ENCODE data around the gene ADAD2.

Gene ADAD2

DNA sequence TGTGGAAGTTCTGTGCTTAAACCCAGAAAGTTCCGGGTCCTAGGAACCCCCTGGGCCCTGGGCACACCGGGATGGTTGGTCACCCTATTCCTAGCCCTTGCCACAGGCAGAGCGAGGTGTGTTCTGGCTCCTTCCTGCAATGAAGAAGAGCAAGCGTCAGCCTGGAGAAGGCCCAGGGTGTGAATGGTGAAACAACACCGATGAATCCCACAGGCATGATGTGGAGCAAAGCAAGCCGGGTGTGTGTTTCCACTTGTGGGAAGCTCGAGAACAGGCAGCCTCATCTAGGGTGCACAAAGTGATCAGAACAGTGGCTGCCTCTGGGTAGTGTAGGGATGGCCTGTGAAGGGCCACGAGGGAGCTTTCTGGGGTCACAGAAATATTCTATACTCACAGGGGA, 35.1 kb downstream of the ADAD2 start:
- DNase-seq: no peak

DNA sequence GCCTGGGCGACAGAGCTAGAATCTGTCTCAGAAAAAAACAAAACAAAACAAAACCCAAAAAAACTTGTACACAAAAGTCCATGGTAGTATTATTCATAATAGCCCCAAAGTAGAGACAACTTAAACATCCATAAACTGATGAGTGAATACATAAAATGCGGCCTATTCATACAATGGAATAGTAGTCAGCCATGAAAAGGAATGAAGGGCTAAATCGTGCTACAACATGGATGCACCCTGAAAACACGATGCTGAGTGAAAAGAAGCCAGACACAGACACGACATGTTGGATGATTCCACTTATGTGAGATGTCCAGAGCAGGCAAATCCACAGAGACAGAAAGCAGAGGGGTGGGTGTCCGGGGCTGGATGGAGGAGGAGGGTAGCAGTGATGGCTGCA, 36.6 kb downstream of the ADAD2 start:
- no peak for DNase-seq

DNA sequence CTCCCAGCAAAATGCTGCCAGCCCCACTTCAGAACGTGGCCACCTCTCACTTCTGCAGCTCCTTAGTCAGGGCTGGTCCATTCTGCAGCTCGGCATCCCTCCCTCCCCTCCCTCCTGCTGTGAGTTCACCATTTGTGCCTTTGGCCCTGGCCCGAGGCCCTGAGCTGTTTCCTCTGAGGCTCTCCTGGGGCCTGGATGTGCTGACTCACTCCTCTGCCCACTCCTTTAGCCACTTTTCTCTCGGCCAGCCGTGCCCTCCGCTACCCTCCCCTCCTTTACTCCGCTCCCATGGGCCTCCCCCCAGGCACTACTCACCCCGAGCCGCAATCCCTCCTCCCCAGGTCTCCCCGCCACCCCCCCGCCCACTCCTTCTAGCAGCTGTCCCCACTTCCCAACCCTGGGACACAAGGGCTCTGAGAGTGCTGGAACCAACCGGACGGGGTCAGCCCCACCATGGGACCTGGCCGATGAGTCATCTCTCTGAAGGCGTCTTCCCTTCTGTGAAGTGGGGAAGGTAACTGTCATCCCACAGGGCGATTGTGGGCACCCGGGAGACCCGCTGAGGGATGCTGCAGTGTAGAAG, 37.4 kb downstream of the ADAD2 start:
- no peak for DNase-seq

DNA sequence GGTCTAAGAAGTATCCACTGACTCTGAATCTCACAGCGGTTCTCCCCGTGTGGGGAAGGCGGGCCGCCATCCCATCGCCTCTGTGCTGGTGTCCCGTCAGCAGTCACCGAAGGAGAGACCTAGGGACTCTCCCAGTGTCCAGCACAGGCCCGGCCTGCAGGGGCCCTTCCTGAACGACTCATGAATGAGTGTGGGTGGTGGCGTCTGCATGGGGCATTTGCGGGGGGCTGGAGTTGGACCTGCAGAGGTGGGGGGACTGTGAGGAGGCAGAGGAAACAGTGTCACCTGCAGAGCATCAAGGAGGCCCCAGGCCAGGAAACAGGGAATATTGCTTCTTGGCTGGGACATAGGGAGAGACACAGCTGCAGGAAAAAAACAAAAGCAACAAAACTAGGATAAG, 38.5 kb downstream of the ADAD2 start:
- DNase-seq: no peak

DNA sequence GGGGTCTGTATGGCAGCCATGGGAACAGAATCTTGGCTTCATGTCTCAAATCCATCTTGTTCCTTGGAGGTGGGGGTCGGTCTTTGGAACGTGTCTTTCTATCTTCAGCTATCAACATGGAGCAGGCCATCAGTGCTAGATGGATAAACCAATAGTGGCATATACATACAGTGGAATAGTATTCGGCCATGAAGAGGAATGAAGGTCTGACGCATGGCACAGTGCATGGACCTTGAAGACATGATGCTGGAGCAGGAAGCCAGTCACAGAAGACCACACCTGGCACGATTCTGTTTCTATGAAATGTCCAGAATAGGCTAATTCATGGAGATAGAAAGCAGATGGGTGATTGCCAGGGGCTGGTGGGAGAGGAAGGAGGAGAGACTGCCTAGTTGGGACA, 41.1 kb downstream of the ADAD2 start:
- DNase-seq: no peak

DNA sequence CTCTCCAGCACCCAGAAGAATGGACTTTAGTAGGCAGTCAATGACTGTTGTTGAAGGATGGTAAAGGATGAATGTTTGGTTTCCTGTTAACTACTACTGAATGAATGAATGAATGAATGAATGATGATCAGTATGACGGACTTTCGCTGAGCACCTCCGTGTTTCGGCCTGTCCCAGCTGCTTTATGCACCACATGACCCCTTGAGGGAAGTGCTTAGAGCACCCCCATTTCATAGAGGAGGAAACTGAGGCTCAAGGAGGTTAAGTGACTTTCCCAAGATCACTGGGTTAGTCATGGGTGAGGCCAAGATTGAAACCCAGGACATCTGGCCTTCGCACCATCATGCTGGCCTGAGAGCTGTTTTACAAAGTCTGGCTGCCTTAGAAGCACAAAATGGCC, 42.0 kb downstream of the ADAD2 start:
- no peak for DNase-seq

DNA sequence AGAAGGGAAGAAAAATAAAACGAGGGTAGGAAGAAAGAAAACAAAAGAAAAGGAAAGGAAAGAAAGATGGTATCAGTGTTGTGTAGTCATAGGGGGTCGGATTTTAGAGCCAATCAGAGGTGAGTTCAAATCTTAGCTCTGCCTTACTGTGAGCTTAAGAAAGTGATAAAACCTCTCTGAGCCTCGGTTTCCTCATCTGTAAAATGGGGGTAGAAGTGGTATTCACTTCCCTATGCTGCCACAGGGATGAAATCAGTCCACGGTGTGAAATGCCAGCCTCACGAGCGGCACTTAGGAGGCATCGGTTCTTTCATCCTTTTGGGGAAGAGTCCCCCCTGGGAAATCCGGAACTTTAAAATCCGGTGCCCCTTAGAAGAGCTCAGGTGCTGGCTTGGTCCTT, 42.8 kb downstream of the ADAD2 start:
- no peak for DNase-seq

DNA sequence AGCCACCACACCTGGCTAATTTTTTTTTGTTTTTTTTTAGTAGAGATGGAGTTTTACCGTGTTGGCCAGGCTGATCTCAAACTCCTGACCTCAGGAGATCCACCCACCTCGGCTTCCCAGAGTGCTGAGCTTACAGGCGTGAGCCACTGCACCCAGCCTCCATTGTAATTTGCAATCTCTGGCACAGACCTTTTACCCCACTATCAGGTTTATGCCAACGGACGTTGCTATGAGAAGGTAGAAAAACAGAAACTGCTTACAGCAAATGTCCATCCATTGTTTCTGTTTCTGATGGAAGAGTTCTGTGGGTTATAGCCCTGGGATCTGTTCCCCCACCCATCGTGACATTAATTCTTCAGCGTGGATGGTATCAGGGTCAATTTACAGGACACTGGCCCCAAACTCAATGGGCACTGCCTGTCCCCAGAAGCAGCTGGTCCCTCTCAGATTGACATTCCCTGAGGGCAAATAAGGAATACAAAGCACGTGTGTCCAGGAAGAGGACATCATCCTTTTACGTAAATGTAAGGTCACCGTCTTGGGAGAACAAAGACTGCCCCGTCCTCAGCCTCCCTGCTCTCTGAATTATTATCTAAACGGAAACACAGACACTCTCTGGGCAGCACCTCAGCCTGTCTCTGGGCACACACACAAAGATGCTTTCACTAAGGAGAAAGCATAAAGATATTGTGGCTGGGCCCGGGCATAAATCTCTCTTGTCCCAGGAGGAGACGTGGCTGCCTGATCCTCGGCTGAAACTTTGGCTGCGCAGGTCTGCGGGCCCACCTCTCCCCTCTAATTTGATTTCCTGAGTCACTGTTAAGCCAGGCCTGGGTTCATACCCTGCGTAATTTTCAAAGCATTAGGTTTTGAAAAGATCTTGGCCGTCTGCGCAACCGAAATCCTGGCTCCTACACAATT, 43.6 kb downstream of the ADAD2 start:
- DNase-seq: no peak

DNA sequence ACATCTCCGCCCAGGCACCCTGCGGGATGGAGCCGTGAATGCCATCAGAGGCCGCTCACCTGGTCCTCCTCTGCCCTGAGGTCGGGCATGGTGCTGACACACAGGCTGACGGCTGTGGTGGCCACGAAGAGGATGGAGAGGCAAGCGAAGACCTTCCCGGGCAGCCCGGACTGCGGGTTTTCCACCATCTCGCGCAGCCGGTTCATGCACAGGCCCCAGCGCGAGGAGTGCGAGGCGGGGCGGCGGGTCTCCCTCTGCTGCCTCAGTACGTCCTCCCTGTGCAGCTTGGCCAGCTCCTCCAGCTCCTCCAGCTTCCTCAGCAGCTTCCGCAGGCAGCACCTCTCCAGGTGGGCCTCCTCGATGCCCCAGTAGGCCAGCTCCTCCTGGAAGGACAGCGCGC, 45.7 kb downstream of the ADAD2 start:
- DNase-seq: no peak

DNA sequence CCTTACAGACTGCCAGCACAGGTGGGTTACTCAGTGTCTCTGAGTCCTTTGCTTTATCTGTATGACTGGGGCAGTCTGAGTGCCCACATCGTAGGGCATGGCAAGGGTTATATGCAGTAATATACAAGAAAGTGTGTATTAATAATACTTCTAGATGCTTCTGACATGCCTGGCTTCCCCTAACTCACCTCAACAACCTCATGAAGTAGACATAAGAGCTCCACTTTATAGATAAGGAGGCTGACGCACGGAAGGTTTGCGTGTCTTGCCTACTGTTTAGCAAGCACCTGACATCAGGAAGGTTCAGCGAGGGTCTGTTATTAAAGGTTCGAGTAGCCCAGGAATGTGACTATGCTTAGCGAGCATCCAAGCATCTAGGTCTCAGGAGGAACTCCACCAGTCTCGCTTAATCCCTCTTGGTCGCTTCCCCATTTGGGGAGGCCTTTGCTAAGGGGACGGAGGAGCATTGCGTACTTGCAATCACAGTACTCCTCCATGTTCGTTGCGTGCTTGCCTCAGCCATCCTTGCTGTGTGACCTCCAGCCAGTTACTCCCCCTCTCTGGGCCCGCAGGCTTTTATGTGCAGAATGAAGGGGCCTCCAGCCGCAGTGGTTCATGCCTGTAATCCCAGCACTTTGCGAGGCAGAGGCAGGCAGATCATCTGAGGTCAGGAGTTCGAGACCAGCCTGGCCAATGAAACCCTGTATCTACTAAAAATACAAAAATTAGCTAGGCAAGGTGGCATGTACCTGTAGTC, 47.2 kb downstream of the ADAD2 start:
- no peak for DNase-seq

DNA sequence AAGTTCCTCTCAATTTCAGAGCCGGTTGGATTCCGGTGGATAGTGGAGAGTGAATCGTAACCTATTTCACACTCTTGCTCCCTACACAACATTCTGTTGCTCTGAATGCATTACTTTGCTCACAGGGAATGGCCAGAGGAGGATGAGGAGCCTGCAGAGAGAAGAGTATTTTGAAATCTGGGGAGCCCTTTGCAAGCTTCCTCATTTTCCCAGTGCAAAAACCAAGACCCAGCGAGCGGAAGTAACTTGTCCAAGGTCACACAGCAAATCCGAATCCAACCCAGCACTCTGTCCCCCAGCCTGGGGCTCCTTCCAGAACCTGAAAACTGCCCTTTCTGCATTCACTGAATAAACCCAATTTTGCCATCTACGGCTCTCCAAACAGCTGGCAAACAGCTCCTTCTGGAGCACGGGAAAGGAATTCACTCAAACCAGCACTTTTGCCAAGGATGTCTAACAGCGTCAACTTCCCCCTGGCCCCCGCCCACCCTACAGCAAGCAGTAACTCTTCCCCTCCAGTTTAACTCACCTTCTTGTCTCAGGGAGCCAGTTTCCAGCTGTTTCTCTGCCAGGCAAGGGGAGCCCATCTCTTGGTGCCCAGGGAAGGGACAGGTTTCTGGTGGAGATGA, 48.3 kb downstream of the ADAD2 start:
- no peak for DNase-seq

DNA sequence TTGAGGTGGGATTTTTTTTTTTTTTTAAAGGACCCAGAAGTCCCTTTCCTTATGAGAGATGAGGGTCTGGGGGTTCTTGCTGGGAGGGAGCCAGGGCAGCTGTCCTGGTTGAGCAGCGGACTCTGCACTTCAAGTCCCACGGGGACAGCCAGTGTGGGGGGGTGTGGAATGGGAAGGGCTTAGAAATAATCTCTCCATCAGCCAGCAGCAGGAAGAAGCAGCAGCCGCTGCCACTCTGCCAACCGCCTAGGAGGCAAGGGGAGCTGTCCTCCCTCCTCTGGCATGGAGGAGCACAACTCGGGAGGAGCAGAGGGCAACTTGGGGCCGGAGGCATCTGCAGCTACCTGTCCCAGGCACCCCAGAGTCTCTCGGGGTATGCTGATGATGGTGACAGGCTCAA, 49.0 kb downstream of the ADAD2 start, which contains the start of gene KCNG4:
Gene KCNG4, minus strand, starts transcription at position 104 of the 400 bp plus-strand sequence. CDS start 2,527 bp downstream, outside the sequence.
- DNase-seq: no peak

DNA sequence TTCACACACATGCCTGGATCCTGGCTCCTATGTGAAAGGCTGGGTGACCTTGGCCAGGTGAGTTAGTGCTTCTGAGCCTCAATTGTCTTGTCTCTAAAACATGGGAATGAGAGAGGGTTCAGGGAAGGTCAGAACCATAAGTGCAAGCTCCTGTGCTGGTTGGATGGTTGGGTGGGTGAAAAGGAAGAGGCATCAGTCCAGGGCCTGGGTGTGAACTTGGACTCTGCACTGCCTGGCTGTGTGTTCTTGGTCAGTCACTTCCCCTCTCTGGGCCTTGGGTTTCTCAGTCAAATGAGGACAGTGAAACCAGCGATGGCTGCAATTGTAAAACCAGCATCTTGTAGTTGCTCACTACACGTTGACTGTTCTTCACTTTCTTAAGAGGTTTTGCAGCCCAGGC, 49.5 kb downstream of the ADAD2 start:
- DNase-seq: no peak

DNA sequence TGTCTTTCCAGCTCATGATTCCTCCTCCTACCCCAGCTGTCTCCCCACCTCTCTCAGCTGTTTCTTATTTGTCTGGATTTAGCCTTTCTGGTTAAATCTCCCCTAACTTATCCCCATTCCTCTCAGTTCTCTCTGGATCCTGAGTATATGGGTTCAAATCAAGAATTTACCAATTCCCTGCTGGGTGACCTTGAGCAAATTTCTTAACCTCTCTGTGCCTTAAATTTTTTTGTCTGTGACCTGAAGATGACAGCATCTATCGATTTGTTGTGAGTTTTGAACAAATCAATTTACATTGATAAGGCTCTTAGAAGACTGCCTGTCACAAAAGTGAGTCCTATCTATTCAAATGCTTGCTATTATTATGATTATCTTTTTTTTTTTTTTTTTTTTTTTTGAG, 50.8 kb downstream of the ADAD2 start:
- no peak for DNase-seq

DNA sequence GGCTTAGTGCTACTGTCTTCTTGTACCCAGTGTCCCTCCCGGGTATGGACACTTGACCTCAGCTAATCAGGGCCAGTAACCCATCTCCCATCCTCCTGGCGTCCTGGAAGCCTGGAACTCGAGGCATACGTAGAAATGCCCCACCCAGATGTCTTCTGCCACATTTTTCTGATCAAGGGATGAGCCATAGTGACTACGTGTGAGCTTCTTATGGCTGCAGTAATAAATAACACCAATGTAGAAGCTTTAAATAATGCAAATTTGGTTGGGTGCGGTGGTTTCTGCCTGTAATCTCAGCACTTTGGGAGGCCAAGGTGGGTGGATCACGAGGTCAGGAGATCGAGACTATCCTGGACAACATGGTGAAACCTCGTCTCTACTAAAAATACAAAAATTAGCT, 51.9 kb downstream of the ADAD2 start:
- DNase-seq: no peak

DNA sequence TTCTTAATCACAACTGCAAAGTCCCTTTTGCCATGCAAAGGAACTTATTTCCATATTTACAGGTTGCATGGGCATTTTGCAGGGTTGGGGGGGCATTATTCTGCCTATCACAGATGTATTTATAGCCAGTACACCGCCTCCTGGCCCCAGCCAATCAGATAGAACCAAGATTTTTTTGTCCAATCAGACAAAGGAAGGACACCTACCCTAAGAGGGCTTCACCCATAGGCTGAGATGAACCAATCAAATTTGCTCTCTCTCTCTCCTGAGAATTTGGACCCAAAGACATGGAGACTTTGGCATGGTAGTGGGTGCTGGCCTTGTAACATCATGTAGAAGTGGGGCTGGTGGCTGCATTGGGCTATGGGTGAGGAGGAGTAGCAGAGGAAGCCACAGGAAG, 52.8 kb downstream of the ADAD2 start:
- DNase-seq: no peak

DNA sequence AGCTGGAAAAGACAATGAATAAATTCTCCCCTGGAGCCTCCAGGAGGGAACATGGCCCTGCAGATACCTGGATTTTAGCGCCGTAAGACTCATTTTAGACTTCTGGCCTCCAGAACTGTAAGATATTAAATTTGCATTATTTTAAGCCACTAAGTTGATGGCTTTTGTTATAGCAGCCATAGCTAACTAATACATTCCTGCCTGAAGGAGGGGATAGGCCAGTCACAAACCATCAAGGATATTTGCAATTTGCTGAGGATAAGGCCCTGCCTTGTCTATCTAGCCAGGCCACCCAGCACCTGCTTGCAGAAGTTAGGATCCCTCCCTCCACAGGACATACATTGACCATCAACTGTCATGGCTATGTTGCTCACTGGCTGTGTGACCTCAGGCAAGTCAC, 53.8 kb downstream of the ADAD2 start:
- no peak for DNase-seq

DNA sequence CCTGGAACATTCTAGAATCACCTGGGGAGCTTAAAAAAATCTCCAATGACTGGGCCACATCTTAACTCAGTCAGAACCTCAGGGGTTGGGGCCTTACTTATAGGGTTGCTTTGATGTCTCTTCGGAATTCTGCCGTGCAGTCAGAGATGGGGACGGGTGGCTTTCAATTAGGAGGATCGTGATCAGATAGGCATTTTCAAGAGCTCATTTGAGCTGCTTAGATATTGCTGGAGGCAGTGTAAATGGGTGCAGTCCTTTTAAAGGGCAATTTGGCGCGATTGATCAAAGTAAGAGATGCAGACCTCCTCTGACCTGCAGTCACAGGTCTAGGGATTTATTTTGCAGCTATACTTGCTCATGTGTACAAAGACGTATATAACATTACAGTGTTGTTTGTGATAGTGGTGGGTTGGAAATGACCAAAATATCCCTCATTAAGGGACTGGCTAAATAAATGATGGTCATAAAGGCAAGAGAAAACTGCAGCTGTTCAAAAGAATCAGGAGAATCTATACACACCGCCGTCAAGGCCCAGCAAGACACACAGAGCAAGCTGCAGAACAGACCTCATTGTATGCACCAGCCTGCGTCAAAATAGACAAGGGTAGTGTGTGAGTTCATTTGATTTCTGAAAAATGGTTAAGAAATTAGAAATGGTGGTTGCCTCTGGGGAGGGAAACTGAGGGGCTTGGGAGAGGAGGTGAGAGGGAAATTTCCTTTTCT, 55.2 kb downstream of the ADAD2 start:
- DNase-seq: no peak

DNA sequence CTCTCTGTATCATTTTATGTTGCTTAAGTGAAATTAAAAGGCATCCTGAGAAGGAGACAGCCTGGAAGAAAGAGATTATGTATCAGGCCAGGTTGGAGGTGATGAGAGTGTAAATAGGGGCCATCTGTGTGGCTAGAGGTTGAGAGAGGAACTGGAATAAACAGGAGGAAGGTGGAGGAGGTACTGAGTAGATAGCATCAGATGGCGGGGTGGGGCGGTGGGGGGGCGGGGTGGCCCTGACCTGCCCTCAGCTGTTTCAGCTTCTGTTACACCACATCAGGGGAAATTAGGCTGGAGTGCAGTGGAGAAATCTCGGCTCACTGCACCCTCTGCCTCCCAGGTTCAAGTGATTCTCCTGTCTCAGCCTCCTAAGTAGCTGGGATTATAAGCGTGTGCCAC, 55.7 kb downstream of the ADAD2 start:
- no peak for DNase-seq
